SHP77 treated with DMSO at 0.1 percent for 48 hours (cell line): ENCODE measurements around the gene PRDM16.

Experiments used
- DNase-seq: peaks from one replicate; lab custom pipeline; 2025; lab: John Stamatoyannopoulos, UW

PRDM16 gene

DNA sequence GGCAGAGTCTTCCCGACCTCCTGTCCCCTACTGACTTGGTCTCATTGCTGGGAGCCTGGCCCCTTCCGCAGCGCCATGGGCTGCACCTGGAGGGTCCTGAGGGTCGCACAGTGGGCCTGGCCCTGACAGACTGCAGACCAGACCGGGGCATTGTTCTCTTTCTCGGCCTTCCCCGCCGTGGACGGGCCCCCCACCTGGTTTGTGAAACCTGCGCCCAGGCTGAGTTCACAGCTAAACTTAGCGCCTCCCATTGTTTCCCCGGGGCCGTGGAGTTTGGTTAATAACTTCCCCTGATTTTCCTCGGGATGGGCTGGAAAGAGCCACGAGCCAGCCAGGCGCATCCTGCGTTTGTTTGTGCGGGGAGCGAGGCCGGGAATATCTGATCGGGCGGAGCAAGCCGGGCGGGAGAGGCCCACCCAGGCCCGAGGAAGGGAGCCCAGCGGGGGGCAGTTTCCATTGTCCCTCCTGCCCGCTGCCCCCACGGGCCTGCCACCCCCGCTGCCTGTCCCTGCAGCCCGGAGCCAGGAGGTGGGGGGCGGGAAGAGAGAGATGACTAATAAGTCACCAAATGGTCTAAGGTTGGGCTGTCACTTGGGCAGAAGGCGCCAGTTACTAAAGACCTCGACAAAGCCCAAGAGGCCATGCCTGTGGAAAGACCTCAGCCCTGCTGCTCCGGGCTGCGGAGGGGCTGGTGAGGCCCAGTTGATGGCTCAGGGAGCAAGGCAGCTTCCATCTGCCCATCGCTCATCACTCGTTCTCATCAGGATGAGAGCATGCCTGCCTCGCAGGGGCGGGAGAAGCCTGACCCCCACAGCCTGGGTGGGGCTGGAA is 346.5 kb downstream of the PRDM16 start:
- DNase-seq, result no peak

- DNase-seq, result no peak
These were observed 348.2 kb downstream of the PRDM16 start for GRCh38 chr1:3417082-3417739.

GRCh38 chr1:3417934-3418333 is 348.9 kb downstream of the PRDM16 start:
- no peak for DNase-seq

DNA sequence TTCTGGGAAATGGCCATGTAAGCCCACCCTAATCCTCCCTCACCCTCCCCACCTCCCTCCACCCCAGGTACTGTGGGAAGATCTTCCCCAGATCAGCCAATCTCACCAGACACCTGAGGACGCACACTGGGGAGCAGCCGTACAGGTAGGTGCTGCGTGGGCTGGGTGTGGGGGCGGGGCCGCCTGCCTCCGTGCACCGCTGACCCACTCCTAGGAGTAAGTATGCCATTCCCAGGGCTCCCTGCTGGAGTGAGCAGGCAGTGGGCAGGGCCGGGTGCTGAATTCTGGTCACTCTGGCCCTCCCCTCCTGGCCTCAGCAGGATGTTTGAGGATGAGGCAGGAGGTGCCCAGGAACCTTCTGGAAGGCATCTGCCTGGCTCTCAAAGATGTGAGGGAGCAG is 349.6 kb downstream of the PRDM16 start:
- DNase-seq, result no peak

DNA sequence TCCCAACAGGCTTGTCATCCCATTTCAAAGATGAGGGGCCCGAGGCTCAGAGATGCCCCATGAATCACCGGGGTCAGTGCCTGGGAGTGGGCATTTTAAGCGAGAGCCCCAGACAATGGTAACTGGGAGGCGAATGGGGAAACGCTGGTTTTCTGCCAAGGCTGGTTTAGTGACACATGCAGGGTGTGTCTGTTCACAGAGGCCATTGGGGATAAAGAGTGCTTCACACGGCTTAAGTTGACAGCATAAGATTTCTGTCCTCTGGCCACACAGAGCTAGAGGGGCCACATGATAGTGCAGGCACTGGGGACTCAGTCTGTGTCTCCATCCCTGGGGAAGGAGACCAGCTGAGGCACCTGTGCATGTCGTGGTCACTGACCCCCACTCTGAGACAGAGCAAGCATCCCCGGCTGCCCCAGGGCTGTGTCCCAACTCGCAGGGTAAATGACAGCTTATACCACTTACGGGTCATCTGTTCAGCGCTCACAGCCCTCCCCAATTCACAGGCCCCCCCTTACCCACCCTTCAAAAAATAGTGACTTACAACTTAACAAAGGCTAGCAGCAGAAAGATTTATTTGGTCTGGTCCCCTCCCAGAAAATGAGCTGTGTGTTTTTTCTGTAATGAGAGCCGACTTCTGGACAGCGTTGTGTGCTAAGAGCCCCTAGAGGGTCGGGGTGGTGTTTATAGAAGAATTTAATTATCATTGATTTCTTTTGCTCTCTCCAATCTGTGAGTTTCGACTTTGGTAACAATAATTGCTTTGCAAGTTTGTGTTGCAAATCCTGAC is 350.6 kb downstream of the PRDM16 start:
- no peak for DNase-seq

GRCh38 chr1:3420218-3420951 is 351.4 kb downstream of the PRDM16 start:
- no peak for DNase-seq

GRCh38 chr1:3422638-3423037 is 353.6 kb downstream of the PRDM16 start:
- no peak for DNase-seq

DNA sequence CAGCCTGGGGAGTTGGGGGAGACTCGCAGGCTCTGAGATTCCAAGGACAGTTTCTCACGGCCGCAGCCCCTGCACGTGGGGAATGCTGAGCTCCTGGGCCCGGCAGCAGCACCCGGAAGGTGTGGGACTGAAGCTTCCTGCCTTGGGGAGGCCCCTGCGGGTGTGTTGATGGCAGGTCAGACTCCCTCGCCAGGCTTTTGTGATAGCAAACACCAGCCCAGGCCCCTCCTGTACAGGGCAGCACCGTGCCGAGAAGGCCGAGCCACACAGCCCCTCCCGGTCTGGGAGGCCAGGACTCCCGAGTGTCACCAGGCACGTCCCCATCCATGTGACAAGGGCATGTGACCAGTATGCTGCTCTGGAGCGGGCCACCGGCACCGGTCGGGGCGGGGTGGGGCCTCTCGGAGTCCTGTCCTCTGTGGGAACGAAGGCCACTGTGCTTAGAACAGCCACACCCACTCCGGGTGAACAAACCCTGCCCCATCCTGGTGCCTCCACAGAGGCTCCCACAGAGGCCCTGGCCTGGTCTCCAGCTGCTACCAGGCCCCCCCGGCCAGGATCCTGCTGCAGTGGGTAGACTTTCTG is 354.3 kb downstream of the PRDM16 start:
- DNase-seq, result no peak

- DNase-seq, result no peak
These were observed 355.1 kb downstream of the PRDM16 start for GRCh38 chr1:3423896-3424611.

- DNase-seq, result no peak
These were observed 356.6 kb downstream of the PRDM16 start for GRCh38 chr1:3425486-3426215.

DNA sequence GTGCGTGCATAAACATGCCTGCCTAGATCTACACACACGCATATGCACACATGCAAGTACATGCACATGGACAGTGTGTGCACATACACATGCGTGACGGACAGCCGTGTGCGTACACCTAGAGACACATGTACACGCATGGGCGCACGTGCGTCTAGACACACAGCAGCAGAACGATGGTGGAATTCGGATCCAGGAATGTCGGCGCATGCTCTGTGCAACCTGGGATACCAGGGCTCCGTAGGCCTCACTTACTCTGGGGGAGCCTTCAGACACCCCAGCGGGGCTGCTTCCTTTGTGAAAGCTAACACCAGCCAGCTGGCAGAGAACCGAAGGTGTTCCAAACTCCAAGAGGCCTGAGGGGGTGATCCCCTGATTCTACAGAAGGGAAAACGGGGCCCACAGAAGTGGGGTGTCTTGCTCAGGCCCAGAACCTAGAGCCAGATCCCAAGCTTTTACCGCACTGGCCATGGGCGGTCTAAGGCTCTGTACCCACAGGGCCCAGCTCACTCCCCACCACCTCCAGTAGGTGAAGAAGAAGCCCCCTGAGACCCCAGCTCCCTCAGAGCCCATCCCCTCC is 358.0 kb downstream of the PRDM16 start:
- no peak for DNase-seq

- no peak for DNase-seq
These were observed 359.0 kb downstream of the PRDM16 start for GRCh38 chr1:3427711-3428704.

DNA sequence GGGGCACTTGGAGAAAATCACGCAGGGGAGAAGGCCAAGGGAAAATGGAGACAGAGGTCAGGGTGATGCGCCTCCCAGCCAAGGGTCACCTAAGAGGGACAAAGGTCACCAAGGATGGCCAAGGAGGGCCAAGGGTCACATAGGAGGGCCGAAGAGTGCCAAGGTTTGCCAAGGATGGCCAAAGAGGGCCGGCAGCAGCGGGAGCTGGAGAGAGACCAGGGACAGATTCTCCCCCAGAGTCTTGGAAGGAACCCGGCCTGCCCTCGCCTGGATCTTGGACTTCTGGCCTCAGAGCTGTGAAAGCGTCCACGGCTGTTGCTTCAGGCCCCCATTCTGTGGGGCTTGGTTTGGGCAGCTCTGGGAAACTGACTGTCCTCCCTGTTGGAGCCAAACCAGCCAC is 359.9 kb downstream of the PRDM16 start:
- DNase-seq, result no peak

- no peak for DNase-seq
These were observed 360.3 kb downstream of the PRDM16 start for GRCh38 chr1:3429320-3429719.

DNA sequence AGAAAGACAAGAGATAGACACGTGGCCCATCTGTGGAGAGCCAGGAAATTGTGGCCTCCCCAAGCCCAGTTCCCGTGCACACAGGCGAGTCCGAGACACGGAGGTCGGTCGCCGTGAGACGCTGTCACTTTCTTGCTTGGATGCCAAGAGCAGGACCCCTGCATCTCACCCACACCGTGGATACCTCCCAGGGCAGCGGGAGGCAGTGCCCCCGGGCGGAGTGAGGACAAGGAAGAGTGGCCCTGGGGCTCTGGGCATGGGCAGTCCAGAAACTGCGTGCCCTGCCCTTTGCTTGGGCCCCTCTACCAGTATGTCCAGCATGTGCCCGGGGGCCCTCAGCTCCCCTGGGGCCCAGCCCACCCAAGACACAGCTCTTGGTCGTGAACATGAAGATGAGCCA is 360.8 kb downstream of the PRDM16 start:
- DNase-seq, result no peak

GRCh38 chr1:3430406-3430805 is 361.4 kb downstream of the PRDM16 start:
- no peak for DNase-seq

DNA sequence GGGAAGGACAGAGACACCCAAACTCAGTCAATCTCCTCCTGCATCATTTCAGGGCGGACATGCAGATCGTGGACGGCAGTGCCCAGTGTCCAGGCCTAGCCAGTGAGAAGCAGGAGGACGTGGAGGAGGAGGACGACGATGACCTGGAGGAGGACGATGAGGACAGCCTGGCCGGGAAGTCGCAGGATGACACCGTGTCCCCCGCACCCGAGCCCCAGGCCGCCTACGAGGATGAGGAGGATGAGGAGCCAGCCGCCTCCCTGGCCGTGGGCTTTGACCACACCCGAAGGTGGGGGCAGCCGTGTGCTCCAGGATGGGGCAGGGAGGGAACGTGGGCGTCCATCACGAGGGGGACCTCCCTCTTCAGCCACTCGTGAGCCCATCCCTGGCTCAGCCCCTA is 361.8 kb downstream of the PRDM16 start:
- no peak for DNase-seq

DNA sequence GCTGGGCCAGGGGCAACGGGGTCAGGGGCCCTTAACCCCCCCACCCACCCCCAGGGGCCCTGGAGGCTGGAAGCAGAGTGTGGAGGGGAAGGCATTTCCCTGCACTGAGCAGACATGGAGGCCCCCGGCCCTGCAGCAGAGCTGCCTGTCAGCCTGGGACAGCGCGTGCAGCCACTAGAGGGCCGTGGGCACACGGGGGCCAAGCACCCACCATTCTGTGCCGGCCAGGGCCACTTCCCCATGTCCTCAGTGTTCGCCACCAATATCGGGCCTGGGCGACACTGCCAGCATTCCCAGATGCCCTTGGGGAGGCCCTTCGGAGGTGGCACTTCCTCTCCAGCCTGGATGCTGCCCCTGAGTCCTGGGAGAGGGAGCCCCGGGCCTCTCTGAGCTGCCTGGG is 362.3 kb downstream of the PRDM16 start:
- no peak for DNase-seq

- no peak for DNase-seq
These were observed 362.7 kb downstream of the PRDM16 start for GRCh38 chr1:3431686-3432085.
